Body of pancreas (tissue), 4 donors: ENCODE results near the gene NKAIN2. TPM values are rescaled to one million over a fixed set of nuclear protein-coding genes. Genes with fewer than 3 reads are reported as not detected.

Source experiments
- ATAC-seq: fragments of 150-250 bp; one replicate; pipeline ENCODE4 v1.9.1; 2016
- DNase-seq, 4 donors: peaks; one replicate each; pipeline ENCODE4 v3.0.0-alpha.2; 2019
- H3K27ac ChIP-seq, 4 donors: fragments of 200-600 bp; sonication (generic); 1 replicate in 3 of 4; 2 replicates in 1 of 4; pipeline versions ENCODE4 v1.5.1 to v1.6.1; 2016 to 2019; ENCODE audit warnings: mild to moderate bottlenecking in 1 of 4, mixed read lengths in 1 of 4, moderate library complexity in 1 of 4
- H3K27me3 ChIP-seq, 2 donors: fragments of 200-600 bp; sonication (generic); one replicate each; pipeline ENCODE4 v1.6.0; 2016; ENCODE audit warnings: mild to moderate bottlenecking in 1 of 2
- H3K36me3 ChIP-seq, 2 donors: fragments of 200-600 bp; sonication (generic); replicated peaks in 1 of 2; 2 replicates each; pipeline ENCODE4 v1.5.1; 2016; ENCODE audit warnings: low read depth in 2 of 2; ENCODE audit not compliant: insufficient read depth in 1 of 2
- H3K4me1 ChIP-seq: fragments of 200-600 bp; sonication (generic); one replicate; pipeline ENCODE4 v1.6.0; 2016
- H3K4me3 ChIP-seq, 2 donors: fragments of 200-600 bp; sonication (generic); 1 replicate in 1 of 2; 2 replicates in 1 of 2; pipeline ENCODE4 v1.5.1; 2016 to 2019
- H3K9me3 ChIP-seq, 3 donors: fragments of 200-600 bp; sonication (generic); 1 replicate in 2 of 3; 2 replicates in 1 of 3; pipeline ENCODE4 v1.5.1; 2016
- CTCF ChIP-seq, 7 experiments: fragments of 450-650 bp in 4 of 7; fragments of 200-600 bp in 3 of 7; sonication (generic) in 3 of 7; IDR thresholded peaks; one replicate each; pipeline ENCODE4 v1.5.1; 2016 to 2019; ENCODE audit warnings: antibody characterized with exemption in 7 of 7
- POLR2A ChIP-seq, 3 donors: fragments of 450-650 bp; IDR thresholded peaks; one replicate each; pipeline ENCODE4 v1.6.1; 2016; ENCODE audit warnings: antibody characterized with exemption in 3 of 3, mild to moderate bottlenecking in 2 of 3
- WGBS, 2 donors: methylation state at CpG; one replicate each; pipeline ENCODE4 v1.1.5; 2017; 5-methylcytosine and 5-hydroxymethylcytosine counted together
- intact Hi-C: fragments of 100-400 bp; cut with DNase I; formaldehyde crosslinking; loops from one replicate; pipeline ENCODE4 v1.15.1; 2023
- total RNA-seq, 2 donors: library from RNA; depleted of rRNA; stranded (reverse); fragments of >200 nt; gene quantifications; one replicate each; pipeline ENCODE4 v1.1.0, GENCODE V29; 2016

NKAIN2 gene
- total RNA-seq, 2 donors from 2014 or later: not detected

- intact Hi-C loops: no loop called here
- Histone ChIP-seq H3K27me3 (no peaks in the 10 kb centered on the region), H3K4me1 (no peaks in the 10 kb centered on the region), H3K4me3 (no peak overlapping the region), H3K27ac (no peak overlapping the region), H3K9me3 (no peaks in the 10 kb centered on the region), H3K36me3 (no peaks in the 10 kb centered on the region)
- WGBS, 2 donors: 45 to 46% methylated on average over 5 of the region's 5 CpGs
- TF ChIP-seq POLR2A (IDR thresholded peaks at IDR 0.05): no peak
- TF ChIP-seq CTCF (IDR thresholded peaks at IDR 0.05): no peak
- DNase-seq (no peak), ATAC-seq (no peak)
These were observed 248.5 kb downstream of the NKAIN2 start for GRCh38 chr6:124052120-124052519.

GRCh38 chr6:124053315-124053714 lies 249.7 kb downstream of the NKAIN2 start:
- Histone ChIP-seq H3K4me3 (no peak overlapping the region), H3K4me1 (no peaks in the 10 kb centered on the region), H3K27ac (no peak overlapping the region), H3K27me3 (no peaks in the 10 kb centered on the region), H3K9me3 (no peaks in the 10 kb centered on the region), H3K36me3 (no peaks in the 10 kb centered on the region)
- 55 to 68% methylated on average over 2 of the region's 2 CpGs for WGBS, 2 donors
- TF ChIP-seq POLR2A (IDR thresholded peaks at IDR 0.05) (no peak), CTCF (IDR thresholded peaks at IDR 0.05) (no peak)
- ATAC-seq (no peak), DNase-seq (no peak)
- intact Hi-C loops: no loop called here

- H3K27ac ChIP-seq: no peak overlapping the region
- no peak overlapping the region for H3K4me3 ChIP-seq
- no peaks in the 10 kb centered on the region for H3K36me3 ChIP-seq
- TF ChIP-seq POLR2A (IDR thresholded peaks at IDR 0.05) (no peak), CTCF (IDR thresholded peaks at IDR 0.05) (no peak)
- H3K27me3 ChIP-seq: no peaks in the 10 kb centered on the region
- intact Hi-C loops: no loop called here
- ATAC-seq: no peak
- H3K4me1 ChIP-seq: no peaks in the 10 kb centered on the region
- no peaks in the 10 kb centered on the region for H3K9me3 ChIP-seq
- DNase-seq: no peak
These were observed 250.4 kb downstream of the NKAIN2 start for GRCh38 chr6:124054034-124054433.

GRCh38 chr6:124055395-124055794 lies 251.7 kb downstream of the NKAIN2 start:
- Histone ChIP-seq H3K4me1 (no peaks in the 10 kb centered on the region), H3K27me3 (no peaks in the 10 kb centered on the region), H3K27ac (no peak overlapping the region), H3K9me3 (no peaks in the 10 kb centered on the region), H3K36me3 (no peaks in the 10 kb centered on the region), H3K4me3 (no peak overlapping the region)
- intact Hi-C loops: no loop called here
- no peak for DNase-seq
- ATAC-seq: no peak
- TF ChIP-seq POLR2A (IDR thresholded peaks at IDR 0.05) (no peak), CTCF (IDR thresholded peaks at IDR 0.05) (no peak)

- intact Hi-C loops: no loop called here
- WGBS, 2 donors: 36 to 40% methylated on average over 1 of the region's 1 CpG
- Histone ChIP-seq H3K9me3 (no peaks in the 10 kb centered on the region), H3K27ac (no peak overlapping the region), H3K27me3 (no peaks in the 10 kb centered on the region), H3K4me1 (no peaks in the 10 kb centered on the region), H3K4me3 (no peak overlapping the region), H3K36me3 (no peaks in the 10 kb centered on the region)
- TF ChIP-seq POLR2A (IDR thresholded peaks at IDR 0.05) (no peak), CTCF (IDR thresholded peaks at IDR 0.05) (no peak)
- DNase-seq (no peak), ATAC-seq (no peak)
These were observed 252.3 kb downstream of the NKAIN2 start for GRCh38 chr6:124055963-124056362.
